ENCODE measurements around the gene NPRL2.
A peak's percentile ranks its signal among the peaks of the same experiment; 100 is the strongest.

DNA sequence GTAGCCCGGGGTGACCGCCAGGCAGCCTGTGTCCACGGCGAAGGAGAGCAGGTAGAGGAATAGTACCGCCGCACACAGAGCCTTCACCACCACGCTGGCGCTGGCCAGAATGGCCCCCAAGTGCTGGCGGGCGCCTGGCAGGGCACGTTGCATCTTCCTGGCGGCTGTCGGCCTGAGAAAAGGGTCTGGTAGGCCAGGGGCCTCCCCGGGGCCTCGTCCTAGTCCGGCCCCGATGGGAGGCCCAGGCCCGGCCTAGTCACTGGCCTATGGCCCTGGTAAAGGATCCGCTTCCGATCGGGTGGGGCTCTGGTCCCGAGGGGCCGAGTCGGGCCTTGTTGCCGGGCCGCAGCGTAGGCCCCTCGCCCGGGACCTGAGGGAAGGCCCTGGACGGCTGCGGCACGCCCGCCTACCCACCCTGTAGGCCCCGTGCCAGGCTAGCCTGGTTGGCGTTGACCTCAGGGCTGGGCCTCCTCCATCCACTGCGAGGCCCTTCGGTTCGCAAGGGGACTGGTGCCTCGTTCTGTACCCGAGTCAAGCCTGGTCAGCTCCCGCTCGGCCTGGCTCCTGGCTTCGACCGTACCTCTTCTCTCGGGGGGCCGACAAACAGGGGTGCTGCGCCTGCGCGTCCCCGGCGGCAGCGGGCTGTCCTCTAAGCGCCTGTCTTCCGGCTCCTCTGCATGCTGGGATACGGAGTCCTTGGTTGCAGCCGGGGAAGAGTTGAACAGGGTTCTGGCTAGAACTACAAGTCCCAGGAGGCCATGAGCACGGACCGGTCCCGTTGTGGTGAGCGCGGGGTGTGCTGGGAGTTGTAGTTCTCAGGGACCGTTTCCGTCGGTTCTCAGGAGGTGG lies 8.6 kb upstream of the NPRL2 start, which contains the start of gene TMEM115:
- TF ChIP-seq, protein P1, sequence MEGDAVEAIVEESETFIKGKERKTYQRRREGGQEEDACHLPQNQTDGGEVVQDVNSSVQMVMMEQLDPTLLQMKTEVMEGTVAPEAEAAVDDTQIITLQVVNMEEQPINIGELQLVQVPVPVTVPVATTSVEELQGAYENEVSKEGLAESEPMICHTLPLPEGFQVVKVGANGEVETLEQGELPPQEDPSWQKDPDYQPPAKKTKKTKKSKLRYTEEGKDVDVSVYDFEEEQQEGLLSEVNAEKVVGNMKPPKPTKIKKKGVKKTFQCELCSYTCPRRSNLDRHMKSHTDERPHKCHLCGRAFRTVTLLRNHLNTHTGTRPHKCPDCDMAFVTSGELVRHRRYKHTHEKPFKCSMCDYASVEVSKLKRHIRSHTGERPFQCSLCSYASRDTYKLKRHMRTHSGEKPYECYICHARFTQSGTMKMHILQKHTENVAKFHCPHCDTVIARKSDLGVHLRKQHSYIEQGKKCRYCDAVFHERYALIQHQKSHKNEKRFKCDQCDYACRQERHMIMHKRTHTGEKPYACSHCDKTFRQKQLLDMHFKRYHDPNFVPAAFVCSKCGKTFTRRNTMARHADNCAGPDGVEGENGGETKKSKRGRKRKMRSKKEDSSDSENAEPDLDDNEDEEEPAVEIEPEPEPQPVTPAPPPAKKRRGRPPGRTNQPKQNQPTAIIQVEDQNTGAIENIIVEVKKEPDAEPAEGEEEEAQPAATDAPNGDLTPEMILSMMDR (IDR thresholded peaks at IDR 0.05) = peak in 1 of 4 experiments; percentile 21
- TF ChIP-seq POLR2A (IDR thresholded peaks at IDR 0.05) = peak; percentile 57
- peak; percentile 100 for TF ChIP-seq POLR2AphosphoS5 (IDR thresholded peaks at IDR 0.05)

Measured in prostate gland (tissue), 2 donors.